GM12873 (cell line): ENCODE results near the gene MSANTD1.

ENCODE experiments used
- CTCF ChIP-seq: IDR thresholded peaks from 2 replicates; pipeline ENCODE4 v1.5.1; 2012; ENCODE audit warnings: low read depth, mild to moderate bottlenecking, moderate library complexity, low read length, control low read depth; ENCODE audit not compliant: insufficient read depth; ENCODE audit errors: missing control alignments

Gene MSANTD1

GRCh38 chr4:3287972-3288570 lies 39.1 kb downstream of the MSANTD1 start:
- TF ChIP-seq CTCF: no peak

GRCh38 chr4:3288571-3289094 lies 39.7 kb downstream of the MSANTD1 start:
- no peak for TF ChIP-seq CTCF

DNA sequence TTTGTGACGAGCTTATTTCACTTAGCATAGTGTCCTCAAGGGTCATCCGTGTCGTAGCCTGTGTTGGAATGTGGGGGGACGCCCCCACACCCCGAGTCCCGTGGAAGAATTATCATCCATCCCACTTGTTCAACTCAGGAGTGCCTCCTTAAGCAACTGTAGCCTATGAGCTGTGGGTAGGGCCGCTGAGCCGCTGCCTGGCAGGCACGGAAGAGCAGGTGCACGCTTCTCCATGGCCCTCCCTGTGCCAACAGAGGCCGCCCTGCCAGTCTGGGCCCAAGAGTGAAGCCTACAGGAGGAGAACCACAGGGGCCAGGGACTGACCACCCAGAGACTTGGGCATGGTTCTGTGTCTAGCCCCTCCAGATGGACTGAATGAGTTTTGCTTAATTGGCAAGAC lies 41.5 kb downstream of the MSANTD1 start:
- TF ChIP-seq CTCF: no peak

DNA sequence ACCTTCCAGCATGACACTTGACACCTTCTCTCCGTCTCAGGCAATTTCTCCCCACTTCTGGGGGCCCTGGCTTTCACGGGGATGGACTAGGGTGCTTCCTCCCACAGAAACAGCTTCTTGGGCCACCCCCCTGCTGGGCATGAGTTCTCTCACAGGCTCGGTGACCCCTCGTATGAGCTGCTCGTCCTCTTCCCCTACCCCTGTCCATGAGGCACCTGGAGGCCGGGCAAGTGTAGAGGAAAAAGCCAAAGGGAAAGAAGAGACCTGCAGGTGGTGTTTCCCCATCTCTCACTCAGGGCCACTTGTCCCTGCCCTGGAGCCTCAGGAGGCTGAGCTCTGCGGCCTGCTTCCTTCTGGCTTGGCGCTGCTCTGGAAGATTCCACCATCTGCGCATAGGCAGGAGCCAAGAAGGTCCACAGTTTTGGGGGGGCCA lies 41.9 kb downstream of the MSANTD1 start:
- TF ChIP-seq CTCF: no peak

GRCh38 chr4:3291411-3291968 lies 42.5 kb downstream of the MSANTD1 start:
- TF ChIP-seq CTCF: no peak

DNA sequence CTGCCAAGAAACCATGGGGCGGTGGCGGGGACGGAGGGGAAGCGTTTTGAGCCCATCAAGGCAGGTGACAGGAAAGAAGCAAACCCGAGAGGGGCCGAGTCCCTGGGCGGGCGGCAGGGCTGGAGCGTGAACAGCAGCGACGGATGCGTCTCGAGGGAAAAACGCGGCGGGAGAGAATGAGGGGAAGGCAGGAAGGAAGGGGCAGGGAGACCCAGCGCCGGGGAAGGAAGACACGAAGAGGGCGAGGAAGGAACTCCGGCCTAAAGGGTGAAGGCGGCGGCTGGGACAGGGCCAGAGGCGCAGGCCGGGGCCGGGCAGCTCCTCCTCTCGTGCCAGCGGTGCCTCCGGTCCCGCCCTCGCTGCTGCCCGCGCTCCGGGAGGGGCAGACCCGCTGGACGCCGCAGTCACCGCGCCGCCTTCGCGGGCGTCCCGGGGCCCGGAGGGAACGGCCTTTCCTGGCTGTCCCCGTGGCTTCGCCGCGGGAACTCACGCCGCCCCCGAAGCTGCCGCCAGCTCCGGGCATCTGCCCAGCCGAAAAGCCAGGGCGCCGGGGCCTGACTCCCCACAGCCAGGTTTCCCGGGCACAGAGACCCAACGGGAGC lies 43.1 kb downstream of the MSANTD1 start:
- no peak for TF ChIP-seq CTCF

- no peak for TF ChIP-seq CTCF
Measured at GRCh38 chr4:3292571-3293400, 43.8 kb downstream of the MSANTD1 start, which contains the start of gene RGS12. TSS of gene RGS12 (plus strand) at chr4:3293021. CDS start at chr4:3316171, 23,150 bp downstream.
